Lower lobe of right lung (tissue), 2 donors: ENCODE measurements around the gene CLDN19. TPM values are rescaled to one million over a fixed set of nuclear protein-coding genes. Genes with fewer than 3 reads are reported as not detected.

Source experiments
- ATAC-seq, 2 donors: fragments of 200-7000 bp; cut with Tn5 transposase; one replicate each; pipeline ENCODE4 v1.9.1; 2020 to 2022; ENCODE audit warnings: mild to moderate bottlenecking in 2 of 2, moderate library complexity in 2 of 2
- DNase-seq: peaks from one replicate; pipeline ENCODE4 v3.0.0-alpha.2; 2020
- H3K27ac ChIP-seq: fragments of 200-600 bp; one replicate; pipeline ENCODE4 v1.8.0; 2022
- H3K27me3 ChIP-seq: fragments of 200-600 bp; one replicate; pipeline ENCODE4 v1.8.0; 2022; ENCODE audit warnings: low read depth
- H3K36me3 ChIP-seq: fragments of 200-600 bp; one replicate; pipeline ENCODE4 v1.8.0; 2022; ENCODE audit warnings: mild to moderate bottlenecking
- H3K4me1 ChIP-seq: fragments of 200-600 bp; one replicate; pipeline ENCODE4 v1.8.0; 2022
- H3K4me3 ChIP-seq: fragments of 200-600 bp; one replicate; pipeline ENCODE4 v1.8.0; 2022; ENCODE audit warnings: mild to moderate bottlenecking
- H3K9me3 ChIP-seq: fragments of 200-600 bp; one replicate; pipeline ENCODE4 v1.8.0; 2022
- intact Hi-C: fragments of 100-400 bp; cut with DNase I; formaldehyde crosslinking; loops from one replicate; pipeline ENCODE4 v1.11.0; 2022
- total RNA-seq: library from RNA; stranded (reverse); fragmentation: NEBNext Ultra II Directional; extraction: Animal tissue kit (Norgen Biotek cat#: 25700); gene quantifications from one replicate; pipeline ENCODE4 v1.2.1, GENCODE V29; 2021
- TF ChIP-seq, protein P1 (sequence below): fragments of 200-600 bp; IDR thresholded peaks from one replicate; pipeline ENCODE4 v1.8.0; 2022; ENCODE audit warnings: antibody characterized with exemption, mild to moderate bottlenecking
- donor health status: DM: no; HTN: yes; CAD: no; lungs with severe emphysema.

CLDN19 gene
- total RNA-seq, 1 donor from 2014 or later: not detected

- TF ChIP-seq, protein P1, sequence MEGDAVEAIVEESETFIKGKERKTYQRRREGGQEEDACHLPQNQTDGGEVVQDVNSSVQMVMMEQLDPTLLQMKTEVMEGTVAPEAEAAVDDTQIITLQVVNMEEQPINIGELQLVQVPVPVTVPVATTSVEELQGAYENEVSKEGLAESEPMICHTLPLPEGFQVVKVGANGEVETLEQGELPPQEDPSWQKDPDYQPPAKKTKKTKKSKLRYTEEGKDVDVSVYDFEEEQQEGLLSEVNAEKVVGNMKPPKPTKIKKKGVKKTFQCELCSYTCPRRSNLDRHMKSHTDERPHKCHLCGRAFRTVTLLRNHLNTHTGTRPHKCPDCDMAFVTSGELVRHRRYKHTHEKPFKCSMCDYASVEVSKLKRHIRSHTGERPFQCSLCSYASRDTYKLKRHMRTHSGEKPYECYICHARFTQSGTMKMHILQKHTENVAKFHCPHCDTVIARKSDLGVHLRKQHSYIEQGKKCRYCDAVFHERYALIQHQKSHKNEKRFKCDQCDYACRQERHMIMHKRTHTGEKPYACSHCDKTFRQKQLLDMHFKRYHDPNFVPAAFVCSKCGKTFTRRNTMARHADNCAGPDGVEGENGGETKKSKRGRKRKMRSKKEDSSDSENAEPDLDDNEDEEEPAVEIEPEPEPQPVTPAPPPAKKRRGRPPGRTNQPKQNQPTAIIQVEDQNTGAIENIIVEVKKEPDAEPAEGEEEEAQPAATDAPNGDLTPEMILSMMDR: no peak
- no peak overlapping the region for H3K27ac ChIP-seq
- no peak overlapping the region for H3K4me3 ChIP-seq
- H3K36me3 ChIP-seq: peaks cover 14% of the 10 kb centered on the region
- no peaks in the 10 kb centered on the region for H3K9me3 ChIP-seq
- intact Hi-C loops: no loop called here
- DNase-seq (no peak), ATAC-seq (no peak)
- no peaks in the 10 kb centered on the region for H3K27me3 ChIP-seq
- H3K4me1 ChIP-seq: no peaks in the 10 kb centered on the region
Observed at GRCh38 chr1:42742141-42742540, 2.1 kb upstream of the CLDN19 start.

- Histone ChIP-seq H3K27me3 (no peaks in the 10 kb centered on the region), H3K4me1 (no peaks in the 10 kb centered on the region), H3K36me3 (peaks cover 11% of the 10 kb centered on the region), H3K4me3 (no peak overlapping the region), H3K9me3 (no peaks in the 10 kb centered on the region), H3K27ac (no peak overlapping the region)
- DNase-seq: no peak
- TF ChIP-seq, protein P1: no peak
- intact Hi-C loops: no loop called here
- no peak for ATAC-seq
Observed at GRCh38 chr1:42741706-42742105, 1.7 kb upstream of the CLDN19 start.

- DNase-seq (no peak), ATAC-seq (no peak)
- intact Hi-C loops: no loop called here
- no peaks in the 10 kb centered on the region for H3K4me1 ChIP-seq
- H3K4me3 ChIP-seq: no peak overlapping the region
- no peak overlapping the region for H3K27ac ChIP-seq
- TF ChIP-seq, protein P1: no peak
- no peaks in the 10 kb centered on the region for H3K9me3 ChIP-seq
- peaks cover 4% of the 10 kb centered on the region for H3K36me3 ChIP-seq
- no peaks in the 10 kb centered on the region for H3K27me3 ChIP-seq
Observed at GRCh38 chr1:42740851-42741580, 980 bp upstream of the CLDN19 start.

DNA sequence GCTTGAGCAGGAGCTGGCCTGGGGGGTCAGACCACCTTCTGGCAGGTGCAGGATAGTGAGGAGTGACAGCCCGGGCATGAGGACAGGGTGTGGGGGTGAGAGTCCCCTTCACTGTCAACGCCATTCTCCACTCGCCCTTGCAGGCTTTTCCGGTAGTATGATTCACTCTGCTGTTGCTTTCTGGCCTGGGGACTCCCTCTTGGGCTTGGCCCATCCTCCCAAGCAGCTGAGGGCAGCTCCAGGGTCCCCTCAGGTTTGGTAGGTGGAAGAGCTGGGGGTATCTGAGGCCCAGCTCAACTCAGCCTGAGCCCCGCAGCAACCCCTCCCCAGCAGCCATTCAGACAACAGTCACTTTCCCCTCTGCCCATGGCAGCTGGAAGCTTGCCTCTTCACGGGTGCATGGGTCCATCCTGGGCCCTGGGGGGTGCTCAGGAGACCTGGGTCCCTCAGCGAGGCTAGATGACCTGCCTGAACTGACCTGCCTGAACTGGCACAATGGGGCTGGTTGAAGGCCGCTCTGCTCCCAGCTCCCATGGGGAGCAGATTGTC is 1.3 kb downstream of the CLDN19 start:
- intact Hi-C loops: no loop called here
- Histone ChIP-seq H3K27me3 (no peaks in the 10 kb centered on the region), H3K4me3 (no peak overlapping the region), H3K36me3 (no peaks in the 10 kb centered on the region), H3K27ac (no peak overlapping the region), H3K4me1 (no peaks in the 10 kb centered on the region), H3K9me3 (no peaks in the 10 kb centered on the region)
- ATAC-seq (no peak), DNase-seq (no peak)
- TF ChIP-seq, protein P1: no peak

- no peaks in the 10 kb centered on the region for H3K36me3 ChIP-seq
- DNase-seq: no peak
- H3K4me3 ChIP-seq: no peak overlapping the region
- no peak overlapping the region for H3K27ac ChIP-seq
- TF ChIP-seq, protein P1: no peak
- no peaks in the 10 kb centered on the region for H3K4me1 ChIP-seq
- no peaks in the 10 kb centered on the region for H3K27me3 ChIP-seq
- no peak for ATAC-seq
- no peaks in the 10 kb centered on the region for H3K9me3 ChIP-seq
- intact Hi-C loops: no loop called here
Observed at GRCh38 chr1:42737986-42738677, 1.9 kb downstream of the CLDN19 start.
